B cell (primary cell): Measurements from ENCODE around the gene BCL2L13. TPM values are rescaled to one million over a fixed set of nuclear protein-coding genes. Genes with fewer than 3 reads are reported as not detected.

ENCODE experiments used
- ATAC-seq: fragments of 200-7000 bp; cut with Tn5 transposase; one replicate; pipeline ENCODE4 v1.10.0; 2021; ENCODE audit warnings: low read depth, mild to moderate bottlenecking, moderate number of reproducible peaks, moderate library complexity
- CTCF ChIA-PET: fragments of 350-600 bp; sonication (Branson Sonifier 250); formaldehyde crosslinking; loops from one replicate; lab custom pipeline; 2021; ENCODE audit warnings: antibody characterized with exemption, inconsistent platforms; lab: Charles Lee
- POLR2A ChIA-PET: fragments of 350-600 bp; sonication (Branson Sonifier 250); formaldehyde crosslinking; loops from one replicate; lab custom pipeline; 2021; ENCODE audit warnings: antibody characterized with exemption; lab: Charles Lee
- DNase-seq: peaks from one replicate; pipeline ENCODE4 v3.0.0; 2013
- H2AFZ ChIP-seq: 2 replicates; pipeline ENCODE4 v1.6.1; 2012; ENCODE audit warnings: mild to moderate bottlenecking, low read depth, low read length; ENCODE audit not compliant: insufficient read depth, poor library complexity, severe bottlenecking
- H3K27ac ChIP-seq, 2 donors: 1 replicate in 1 of 2; 2 replicates in 1 of 2; pipeline ENCODE4 v1.5.1; 2012 to 2013; ENCODE audit warnings: low read length in 2 of 2, mild to moderate bottlenecking in 2 of 2, moderate library complexity in 1 of 2
- H3K27me3 ChIP-seq, 4 experiments: fragments of 200-600 bp in 1 of 4; sonication (generic) in 1 of 4; replicated peaks in 1 of 4; 1 replicate in 2 of 4; 2 replicates in 2 of 4; pipeline versions ENCODE4 v1.6.1 to v1.7.0; 2013 to 2016; ENCODE audit warnings: low read length in 3 of 4, mild to moderate bottlenecking in 2 of 4, mixed read lengths in 1 of 4, moderate library complexity in 1 of 4; ENCODE audit not compliant: insufficient read depth in 4 of 4, control insufficient read depth in 3 of 4; ENCODE audit errors: control extremely low read depth in 1 of 4
- H3K36me3 ChIP-seq, 2 experiments: replicated peaks in 1 of 2; 1 replicate in 1 of 2; 2 replicates in 1 of 2; pipeline versions ENCODE4 v1.6.1 to v1.7.1; 2013; ENCODE audit warnings: low read length in 1 of 2; ENCODE audit not compliant: insufficient read depth in 2 of 2, control insufficient read depth in 1 of 2; ENCODE audit errors: control extremely low read depth in 1 of 2, extremely low read depth in 1 of 2
- H3K4me1 ChIP-seq, 2 donors: fragments of 200-600 bp in 1 of 2; sonication (generic) in 1 of 2; 1 replicate in 1 of 2; 2 replicates in 1 of 2; pipeline versions ENCODE4 v1.5.1 to v1.6.1; 2013 to 2017; ENCODE audit warnings: low read length in 2 of 2; ENCODE audit not compliant: control insufficient read depth in 2 of 2, insufficient read depth in 2 of 2
- H3K4me2 ChIP-seq: replicated peaks from 2 replicates; pipeline ENCODE3; 2012; ENCODE audit warnings: mild to moderate bottlenecking, low read depth, low read length; ENCODE audit not compliant: poor library complexity, severe bottlenecking
- H3K4me3 ChIP-seq, 5 experiments: fragments of 200-600 bp in 1 of 5; sonication (generic) in 1 of 5; 1 replicate in 3 of 5; 2 replicates in 2 of 5; pipeline versions ENCODE4 v1.5.1 to v1.7.0; 2011 to 2016; ENCODE audit warnings: low read length in 4 of 5, mild to moderate bottlenecking in 4 of 5, low read depth in 2 of 5, control low read depth in 1 of 5, moderate library complexity in 1 of 5; ENCODE audit not compliant: insufficient read depth in 1 of 5; ENCODE audit errors: control extremely low read depth in 1 of 5, extremely low read depth in 1 of 5
- H3K79me2 ChIP-seq: fragments of 200-600 bp; sonication (generic); one replicate; pipeline ENCODE4 v1.6.0; 2016; ENCODE audit warnings: low read length; ENCODE audit not compliant: control insufficient read depth, insufficient read depth
- H3K9ac ChIP-seq: fragments of 200-600 bp; sonication (generic); 2 replicates; pipeline ENCODE4 v1.6.1; 2017; ENCODE audit warnings: mild to moderate bottlenecking, low read length, moderate library complexity
- H3K9me3 ChIP-seq, 3 donors: one replicate each; pipeline versions ENCODE4 v1.6.1 to v1.7.1; 2013; ENCODE audit warnings: low read length in 2 of 3; ENCODE audit not compliant: control insufficient read depth in 2 of 3, insufficient read depth in 1 of 3; ENCODE audit errors: control extremely low read depth in 1 of 3
- H4K20me1 ChIP-seq: 2 replicates; pipeline ENCODE4 v1.6.0; 2012; ENCODE audit warnings: mild to moderate bottlenecking, low read length; ENCODE audit not compliant: insufficient read depth, control insufficient read depth, poor library complexity, severe bottlenecking
- H3K27ac Mint-ChIP-seq: one replicate; pipeline ENCODE4 v1.8.0; 2021; ENCODE audit warnings: mixed read lengths
- H3K27me3 Mint-ChIP-seq: one replicate; pipeline ENCODE4 v1.8.0; 2021; ENCODE audit warnings: mixed read lengths
- H3K4me1 Mint-ChIP-seq: one replicate; pipeline ENCODE4 v1.8.0; 2021; ENCODE audit warnings: mixed read lengths
- H3K4me3 Mint-ChIP-seq: one replicate; pipeline ENCODE4 v1.8.0; 2021; ENCODE audit warnings: mixed read lengths
- H3K9me3 Mint-ChIP-seq: one replicate; pipeline ENCODE4 v1.8.0; 2022; ENCODE audit warnings: mixed read lengths; ENCODE audit not compliant: insufficient read depth
- CTCF ChIP-seq: fragments of 200-600 bp; IDR thresholded peaks from one replicate; pipeline ENCODE4 v1.8.0; 2022; ENCODE audit warnings: antibody characterized with exemption, mild to moderate bottlenecking
- EZH2 ChIP-seq: IDR thresholded peaks from 2 replicates; pipeline ENCODE4 v1.6.1; 2012; ENCODE audit warnings: borderline replicate concordance, low read depth, mild to moderate bottlenecking, moderate library complexity, low read length; ENCODE audit not compliant: insufficient read depth, poor library complexity, severe bottlenecking
- WGBS: methylation state at CpG from one replicate; pipeline ENCODE4 v1.1.5; 2013; ENCODE audit warnings: missing lambda C conversion rate; ENCODE audit not compliant: insufficient coverage; 5-methylcytosine and 5-hydroxymethylcytosine counted together
- intact Hi-C: fragments of 100-400 bp; cut with micrococcal nuclease; formaldehyde crosslinking; loops from one replicate; pipeline ENCODE4 v1.10.0; 2022
- polyA plus RNA-seq: library from polyadenylated mRNA; depleted of rRNA; stranded (reverse); fragments of >200 nt; gene quantifications from 2 replicates; pipeline ENCODE4 v1.2.3, GENCODE V29; 2012
- total RNA-seq, 2 donors: library from RNA; stranded (reverse); fragments of 120-200 nt in 1 of 2; gene quantifications; 1 replicate in 1 of 2; 2 replicates in 1 of 2; pipeline versions ENCODE4 v1.2.3 to v1.2.4, GENCODE V29; 2013 to 2022

BCL2L13 gene
- total and polyA plus RNA-seq, 2 donors (not counting 1 experiment from before 2014, with no cell fraction given): 19.2 to 29.9 TPM

GRCh38 chr22:17777005-17777716 is 138.6 kb downstream of the BCL2L13 start:
- Mint-ChIP-seq H3K4me3 (peak overlapping the region; percentile 96), H3K9me3 (no peaks in the 10 kb centered on the region), H3K27me3 (no peaks in the 10 kb centered on the region), H3K27ac (peak overlapping the region; percentile 98), H3K4me1 (peaks cover 81% of the 10 kb centered on the region)
- DNase-seq (peak; percentile 89), ATAC-seq (peak; percentile 32)
- H4K20me1 ChIP-seq: peaks cover 5% of the 10 kb centered on the region
- peak overlapping the region; percentile 92 to 97 for H3K27ac ChIP-seq
- H2AFZ ChIP-seq: peak overlapping the region; percentile 78
- H3K4me1 ChIP-seq: peaks cover 67 to 89% of the 10 kb centered on the region in 2 donors
- 9% methylated on average over 27 of the region's 27 CpGs for WGBS
- CTCF ChIA-PET: interaction anchor here (0.6 to 2.5 kb wide), 7 partner anchors 8 to 299 kb away, joined by 3 to 9 read pairs (median 3); no protein-coding TSS in a partner anchor
- peaks cover 44% of the 10 kb centered on the region for H3K79me2 ChIP-seq
- POLR2A ChIA-PET: interaction anchor here (0.6 to 1.2 kb wide), 5 partner anchors 8 to 1340 kb away, joined by 3 to 14 read pairs (median 10); no protein-coding TSS in a partner anchor
- H3K4me2 ChIP-seq: peak overlapping the region; percentile 88
- TF ChIP-seq CTCF (no peak), EZH2 (no peak)
- peak overlapping the region; percentile 71 to 91 (median 82) for H3K4me3 ChIP-seq
- H3K9me3 ChIP-seq: peaks cover 0 to 12% (median 0%) of the 10 kb centered on the region in 3 donors
- intact Hi-C loops: loop anchor here (1.0 kb wide), 3 partner anchors 21 to 300 kb away; partner anchors contain the start of gene PEX26
- H3K36me3 ChIP-seq: no peaks in the 10 kb centered on the region
- H3K9ac ChIP-seq: peak overlapping the region; percentile 94
- no peaks in the 10 kb centered on the region for H3K27me3 ChIP-seq

- H3K27ac Mint-ChIP-seq: peak overlapping the region; percentile 98
- H3K27ac ChIP-seq: peak overlapping the region; percentile 92 to 97
- H3K4me1 Mint-ChIP-seq: peaks cover 79% of the 10 kb centered on the region
- peak overlapping the region; percentile 96 for H3K4me3 Mint-ChIP-seq
- no peak for DNase-seq
- peak overlapping the region; percentile 88 for H3K4me2 ChIP-seq
- ATAC-seq: no peak
- POLR2A ChIA-PET: no interaction called here
- H3K9me3 Mint-ChIP-seq: no peaks in the 10 kb centered on the region
- H3K4me3 ChIP-seq: peak overlapping the region; percentile 71 to 91 (median 82)
- H4K20me1 ChIP-seq: peaks cover 5% of the 10 kb centered on the region
- H3K36me3 ChIP-seq: no peaks in the 10 kb centered on the region
- peaks cover 41% of the 10 kb centered on the region for H3K79me2 ChIP-seq
- H2AFZ ChIP-seq: peak overlapping the region; percentile 78
- TF ChIP-seq EZH2: no peak
- TF ChIP-seq CTCF: no peak
- peaks cover 62 to 83% of the 10 kb centered on the region in 2 donors for H3K4me1 ChIP-seq
- H3K27me3 Mint-ChIP-seq: no peaks in the 10 kb centered on the region
- H3K9ac ChIP-seq: peak overlapping the region; percentile 94
- intact Hi-C loops: loop anchor here (1.0 kb wide), 3 partner anchors 21 to 300 kb away; partner anchors contain the start of gene PEX26
- 18% methylated on average over 5 of the region's 6 CpGs for WGBS
- H3K9me3 ChIP-seq: peaks cover 0 to 12% (median 0%) of the 10 kb centered on the region in 3 donors
- CTCF ChIA-PET: interaction anchor here (0.6 to 3.0 kb wide), 5 partner anchors 12 to 299 kb away, joined by 3 to 10 read pairs (median 4); no protein-coding TSS in a partner anchor
- H3K27me3 ChIP-seq: no peaks in the 10 kb centered on the region
These were observed 139.1 kb downstream of the BCL2L13 start for GRCh38 chr22:17777717-17778044.
